Endothelial cell of umbilical vein (primary cell): ENCODE results near the gene SCYL1. TPM values are rescaled to one million over a fixed set of nuclear protein-coding genes. Genes with fewer than 3 reads are reported as not detected.

Experiments
- BruUV-seq: library from RNA; stranded (reverse); fragments of 400-500 nt; replicated peaks from 2 replicates; lab custom pipeline; 2021; lab: Mats Ljungman, UMichigan
- CTCF ChIA-PET: fragments of 300-600, 350-600 bp; sonication (Branson Sonifier 250); formaldehyde crosslinking; loops from one replicate; lab custom pipeline; 2021; ENCODE audit warnings: antibody characterized with exemption, inconsistent platforms; lab: Charles Lee
- POLR2A ChIA-PET: fragments of 300-600, 350-600 bp; sonication (Branson Sonifier 250); formaldehyde crosslinking; loops from one replicate; lab custom pipeline; 2021; ENCODE audit warnings: antibody characterized with exemption, inconsistent platforms; lab: Charles Lee
- DNase-seq: peaks from one replicate; pipeline ENCODE4 v3.0.0-alpha.2; 2011; ENCODE audit warnings: low read depth, low spot score
- FAIRE-seq: peaks from 2 replicates; lab custom pipeline; 2011; peaks lifted over from hg19 to GRCh38; lab: Jason Lieb, UNC
- H2AFZ ChIP-seq: 2 replicates; pipeline ENCODE4 v1.6.0; 2012; ENCODE audit warnings: low read depth, low read length, control low read depth, inconsistent platforms
- H3K27ac ChIP-seq: 2 replicates; pipeline ENCODE4 v1.5.1; 2011; ENCODE audit warnings: low read depth, mild to moderate bottlenecking, control low read depth, low read length, moderate library complexity; ENCODE audit not compliant: insufficient read depth
- H3K27me3 ChIP-seq, 2 experiments: 2 replicates each; pipeline versions ENCODE4 v1.6.0 to v1.6.1; 2011; ENCODE audit warnings: low read length in 2 of 2, mixed read lengths in 1 of 2; ENCODE audit not compliant: control insufficient read depth in 2 of 2, insufficient read depth in 2 of 2
- H3K36me3 ChIP-seq, 2 experiments: 2 replicates in 1 of 2; 3 replicates in 1 of 2; pipeline ENCODE4 v1.5.1; 2011; ENCODE audit warnings: low read length in 2 of 2, mild to moderate bottlenecking in 1 of 2, moderate library complexity in 1 of 2; ENCODE audit not compliant: control insufficient read depth in 2 of 2, insufficient read depth in 2 of 2; ENCODE audit errors: extremely low read depth in 1 of 2
- H3K4me1 ChIP-seq: 3 replicates; pipeline ENCODE4 v1.5.1; 2011; ENCODE audit warnings: mild to moderate bottlenecking, low read length; ENCODE audit not compliant: control insufficient read depth, insufficient read depth; ENCODE audit errors: extremely low read depth
- H3K4me2 ChIP-seq: 2 replicates; pipeline ENCODE4 v1.6.1; 2011; ENCODE audit warnings: low read length, control low read depth, mixed read lengths; ENCODE audit not compliant: insufficient read depth
- H3K4me3 ChIP-seq, 3 experiments: fragments of 200-600 bp in 1 of 3; sonication (generic), shearing (Covaris generic) in 1 of 3; replicated peaks in 1 of 3; 2 replicates each; pipeline ENCODE4 v1.5.1; 2011 to 2016; ENCODE audit warnings: control low read depth in 3 of 3, low read length in 3 of 3, mild to moderate bottlenecking in 2 of 3, inconsistent platforms in 1 of 3, low read depth in 1 of 3, moderate library complexity in 1 of 3; ENCODE audit not compliant: insufficient read depth in 1 of 3
- H3K79me2 ChIP-seq: 2 replicates; pipeline ENCODE4 v1.6.0; 2012; ENCODE audit warnings: low read length, inconsistent platforms; ENCODE audit not compliant: control insufficient read depth, insufficient read depth
- H3K9ac ChIP-seq: replicated peaks from 2 replicates; pipeline ENCODE3; 2011; ENCODE audit warnings: low read length, control low read depth; ENCODE audit not compliant: insufficient read depth; ENCODE audit errors: extremely low read depth
- H3K9me1 ChIP-seq: replicated peaks from 3 replicates; pipeline ENCODE4 v1.6.0; 2011; ENCODE audit warnings: mild to moderate bottlenecking, low read length; ENCODE audit not compliant: control insufficient read depth, insufficient read depth; ENCODE audit errors: extremely low read depth
- H3K9me3 ChIP-seq: replicated peaks from 2 replicates; pipeline ENCODE4 v1.5.1; 2012; ENCODE audit warnings: low read length, inconsistent platforms; ENCODE audit not compliant: control insufficient read depth, insufficient read depth
- H4K20me1 ChIP-seq: replicated peaks from 2 replicates; pipeline ENCODE3; 2011; ENCODE audit warnings: mild to moderate bottlenecking, low read length; ENCODE audit not compliant: control insufficient read depth, insufficient read depth; ENCODE audit errors: extremely low read depth
- EZH2 ChIP-seq: IDR thresholded peaks from 2 replicates; pipeline ENCODE4 v1.6.1; 2012; ENCODE audit warnings: borderline replicate concordance, low read depth, mild to moderate bottlenecking, moderate library complexity, low read length, inconsistent platforms; ENCODE audit not compliant: severe bottlenecking
- FOS ChIP-seq: IDR thresholded peaks from 2 replicates; pipeline ENCODE4 v1.6.1; 2011; ENCODE audit warnings: mild to moderate bottlenecking, low read length, moderate library complexity, borderline replicate concordance; ENCODE audit not compliant: insufficient read depth
- GATA2 ChIP-seq: IDR thresholded peaks from 2 replicates; pipeline ENCODE4 v1.7.0; 2011; ENCODE audit warnings: low read depth, mild to moderate bottlenecking, moderate library complexity, mixed read lengths, low read length; ENCODE audit not compliant: insufficient read length, insufficient read depth
- JUN ChIP-seq: IDR thresholded peaks from 2 replicates; pipeline ENCODE4 v1.6.1; 2011; ENCODE audit warnings: borderline replicate concordance, low read depth; ENCODE audit not compliant: insufficient read length, insufficient read depth
- MYC ChIP-seq: IDR thresholded peaks from one replicate; pipeline ENCODE4 v1.6.1; 2011; ENCODE audit warnings: mild to moderate bottlenecking, low read depth, low read length
- POLR2A ChIP-seq: IDR thresholded peaks from 2 replicates; pipeline ENCODE4 v1.6.1; 2012; ENCODE audit warnings: low read depth, mild to moderate bottlenecking, control low read depth, low read length
- POLR2AphosphoS5 ChIP-seq: IDR thresholded peaks from 2 replicates; pipeline ENCODE4 v1.6.1; 2012; ENCODE audit warnings: low read depth, mild to moderate bottlenecking, control low read depth, low read length, moderate library complexity; ENCODE audit not compliant: insufficient read depth
- dilution Hi-C: fragments of 300-500 bp; cut with MboI; formaldehyde crosslinking; loops from one replicate; pipeline ENCODE4 v1.15.0; 2019; ENCODE audit warnings: low sequenced_read_pairs; ENCODE audit not compliant: extremely low pct_ligation_motif_present
- intact Hi-C: fragments of 100-400 bp; cut with micrococcal nuclease; formaldehyde crosslinking; loops from one replicate; pipeline ENCODE4 v1.10.0; 2022
- polyA plus RNA-seq, 4 experiments: library from polyadenylated mRNA; depleted of rRNA in 3 of 4; stranded (reverse) in 3 of 4; unstranded in 1 of 4; fragments of >200 nt; gene quantifications; 2 replicates each; pipeline versions ENCODE4 v1.2.1 to v1.2.3, GENCODE V29; 2011 to 2012; ENCODE audit warnings: missing spikeins in 1 of 4
- total RNA-seq: library from RNA; stranded (reverse); gene quantifications from 2 replicates; pipeline ENCODE4 v1.2.3, GENCODE V29; 2021
- TF ChIP-seq, protein P1 (sequence below): IDR thresholded peaks from 2 replicates; pipeline ENCODE4 v1.6.1; 2011; ENCODE audit not compliant: insufficient read depth, insufficient read length
- TF ChIP-seq, protein P2 (sequence below), 2 donors: IDR thresholded peaks; 1 replicate in 1 of 2; 2 replicates in 1 of 2; pipeline ENCODE4 v1.5.1; 2011; ENCODE audit warnings: low read length in 2 of 2, mild to moderate bottlenecking in 2 of 2, moderate library complexity in 2 of 2, control low read depth in 1 of 2, inconsistent platforms in 1 of 2, low read depth in 1 of 2; ENCODE audit not compliant: insufficient read depth in 1 of 2; ENCODE audit errors: extremely low read depth in 1 of 2

SCYL1 gene
- total and polyA plus RNA-seq, 2 donors (not counting 3 experiments of a cell fraction or from before 2014, with no cell fraction given), result 88.2 to 126 TPM

DNA sequence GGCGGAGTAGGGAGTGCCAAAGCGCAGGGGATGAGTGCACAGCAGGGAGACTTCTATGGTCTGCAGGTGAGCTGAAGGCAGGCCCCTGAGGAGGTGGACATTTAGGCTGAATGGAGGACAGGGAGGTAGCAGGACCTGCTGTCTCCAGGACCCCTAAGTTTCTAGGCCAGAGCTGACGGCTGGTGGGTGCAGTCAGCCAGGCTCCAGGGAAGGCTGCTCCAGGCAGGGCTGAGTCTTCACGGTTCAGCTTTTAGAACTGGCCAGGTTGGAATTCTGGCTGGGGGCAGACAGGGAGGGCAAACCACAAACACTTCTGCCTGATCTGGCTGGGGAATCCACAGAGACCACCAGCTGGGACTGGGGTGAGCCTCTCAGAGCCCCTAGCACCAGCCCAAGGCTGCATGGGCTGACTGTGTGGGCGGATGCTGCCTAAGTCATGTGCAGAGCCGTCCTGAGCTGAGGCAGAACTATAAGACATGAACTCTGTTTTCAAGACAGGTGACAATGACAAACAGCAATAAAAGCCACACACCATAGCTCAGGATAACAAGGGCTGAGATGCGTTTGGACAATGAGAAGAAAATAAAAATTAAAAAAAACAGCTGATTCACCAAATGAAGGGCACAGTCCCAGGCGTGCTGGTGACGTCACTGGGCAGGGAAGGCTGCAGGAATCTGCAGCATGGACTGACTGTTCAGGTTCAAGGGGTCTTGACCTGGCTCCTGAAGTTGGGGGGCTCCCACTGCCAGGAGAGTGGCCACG, 36.4 kb upstream of the SCYL1 start:
- Histone ChIP-seq H3K9ac (peak overlapping the region; percentile 63), H3K4me2 (peak overlapping the region; percentile 4), H2AFZ (peak overlapping the region; percentile 15), H3K27me3 (no peaks in the 10 kb centered on the region), H3K9me3 (no peaks in the 10 kb centered on the region), H3K9me1 (no peaks in the 10 kb centered on the region), H4K20me1 (no peaks in the 10 kb centered on the region), H3K4me3 (no peak overlapping the region), H3K79me2 (no peaks in the 10 kb centered on the region), H3K4me1 (peaks cover 67% of the 10 kb centered on the region), H3K27ac (peak overlapping the region; percentile 81), H3K36me3 (no peaks in the 10 kb centered on the region)
- peak; percentile 46 for DNase-seq
- TF ChIP-seq GATA2 (no peak), EZH2 (no peak), POLR2A (no peak), JUN (no peak), FOS (no peak), MYC (no peak), POLR2AphosphoS5 (no peak)
- TF ChIP-seq, protein P1, sequence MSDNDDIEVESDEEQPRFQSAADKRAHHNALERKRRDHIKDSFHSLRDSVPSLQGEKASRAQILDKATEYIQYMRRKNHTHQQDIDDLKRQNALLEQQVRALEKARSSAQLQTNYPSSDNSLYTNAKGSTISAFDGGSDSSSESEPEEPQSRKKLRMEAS, result no peak
- TF ChIP-seq, protein P2, sequence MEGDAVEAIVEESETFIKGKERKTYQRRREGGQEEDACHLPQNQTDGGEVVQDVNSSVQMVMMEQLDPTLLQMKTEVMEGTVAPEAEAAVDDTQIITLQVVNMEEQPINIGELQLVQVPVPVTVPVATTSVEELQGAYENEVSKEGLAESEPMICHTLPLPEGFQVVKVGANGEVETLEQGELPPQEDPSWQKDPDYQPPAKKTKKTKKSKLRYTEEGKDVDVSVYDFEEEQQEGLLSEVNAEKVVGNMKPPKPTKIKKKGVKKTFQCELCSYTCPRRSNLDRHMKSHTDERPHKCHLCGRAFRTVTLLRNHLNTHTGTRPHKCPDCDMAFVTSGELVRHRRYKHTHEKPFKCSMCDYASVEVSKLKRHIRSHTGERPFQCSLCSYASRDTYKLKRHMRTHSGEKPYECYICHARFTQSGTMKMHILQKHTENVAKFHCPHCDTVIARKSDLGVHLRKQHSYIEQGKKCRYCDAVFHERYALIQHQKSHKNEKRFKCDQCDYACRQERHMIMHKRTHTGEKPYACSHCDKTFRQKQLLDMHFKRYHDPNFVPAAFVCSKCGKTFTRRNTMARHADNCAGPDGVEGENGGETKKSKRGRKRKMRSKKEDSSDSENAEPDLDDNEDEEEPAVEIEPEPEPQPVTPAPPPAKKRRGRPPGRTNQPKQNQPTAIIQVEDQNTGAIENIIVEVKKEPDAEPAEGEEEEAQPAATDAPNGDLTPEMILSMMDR (IDR thresholded peaks at IDR 0.05; ENCODE audit: extremely low read depth in 1 of 2, insufficient read depth in 1 of 2, low read depth in 1 of 2, low read length in 2 of 2), result no peak
- intact Hi-C loops, result no loop called here
- peak; percentile 47 for FAIRE-seq
- ChIA-PET POLR2A (interaction anchor here (0.9 to 9.4 kb wide), 6 partner anchors 9 to 70 kb away, joined by 3 to 204 read pairs (median 7); partner anchors contain the start of gene MALAT1), CTCF (interaction anchor here (0.9 to 13.9 kb wide), 5 partner anchors 10 to 72 kb away, joined by 3 to 247 read pairs (median 7); partner anchors contain the start of gene MALAT1)
- BruUV-seq, result no TSS peak
- dilution Hi-C loops, result no loop called here
